ENCODE results near the gene ACSM6. TPM values are rescaled to one million over a fixed set of nuclear protein-coding genes. Genes with fewer than 3 reads are reported as not detected.

The ACSM6 gene
- total RNA-seq, 1 experiment from 2014 or later = not detected

GRCh38 chr10:95245425-95246055 is 51.5 kb downstream of the ACSM6 start:
- no peak for DNase-seq (ENCODE audit: low spot score)

- DNase-seq (ENCODE audit: low spot score) = peak; percentile 51
Measured at GRCh38 chr10:95246582-95247051, 52.6 kb downstream of the ACSM6 start.

GRCh38 chr10:95247200-95247880 is 53.3 kb downstream of the ACSM6 start:
- no peak for DNase-seq (ENCODE audit: low spot score)

- DNase-seq (ENCODE audit: low spot score) = no peak
Measured at GRCh38 chr10:95247881-95248583, 54.0 kb downstream of the ACSM6 start.

GRCh38 chr10:95248989-95249388 is 55.0 kb downstream of the ACSM6 start:
- DNase-seq (ENCODE audit: low spot score) = no peak

- no peak for DNase-seq (ENCODE audit: low spot score)
Measured at GRCh38 chr10:95249467-95249866, 55.4 kb downstream of the ACSM6 start.

- no peak for DNase-seq (ENCODE audit: low spot score)
Measured at GRCh38 chr10:95250856-95251255, 56.8 kb downstream of the ACSM6 start.

GRCh38 chr10:95253007-95253406 is 59.0 kb downstream of the ACSM6 start:
- no peak for DNase-seq (ENCODE audit: low spot score)

GRCh38 chr10:95253686-95254085 is 59.6 kb downstream of the ACSM6 start:
- no peak for DNase-seq (ENCODE audit: low spot score)

- no peak for DNase-seq (ENCODE audit: low spot score)
Measured at GRCh38 chr10:95254629-95255028, 60.6 kb downstream of the ACSM6 start.

GRCh38 chr10:95256268-95256667 is 62.2 kb downstream of the ACSM6 start:
- DNase-seq (ENCODE audit: low spot score) = no peak

- DNase-seq (ENCODE audit: low spot score) = no peak
Measured at GRCh38 chr10:95257849-95258248, 63.8 kb downstream of the ACSM6 start.

GRCh38 chr10:95260397-95260881 is 66.4 kb downstream of the ACSM6 start:
- DNase-seq (ENCODE audit: low spot score) = peak; percentile 78

- no peak for DNase-seq (ENCODE audit: low spot score)
Measured at GRCh38 chr10:95260909-95261552, 67.0 kb downstream of the ACSM6 start.

GRCh38 chr10:95261926-95262325 is 67.9 kb downstream of the ACSM6 start:
- no peak for DNase-seq (ENCODE audit: low spot score)

- no peak for DNase-seq (ENCODE audit: low spot score)
Measured at GRCh38 chr10:95262763-95263518, 68.9 kb downstream of the ACSM6 start.

GRCh38 chr10:95263864-95264226 is 69.8 kb downstream of the ACSM6 start:
- DNase-seq (ENCODE audit: low spot score) = no peak

- DNase-seq (ENCODE audit: low spot score) = no peak
Measured at GRCh38 chr10:95264227-95265051, 70.4 kb downstream of the ACSM6 start.

GRCh38 chr10:95265572-95265971 is 71.5 kb downstream of the ACSM6 start:
- no peak for DNase-seq (ENCODE audit: low spot score)

- DNase-seq (ENCODE audit: low spot score) = peak; percentile 78
Measured at GRCh38 chr10:95266674-95267095, 72.6 kb downstream of the ACSM6 start.

GRCh38 chr10:95267251-95267650 is 73.2 kb downstream of the ACSM6 start:
- no peak for DNase-seq (ENCODE audit: low spot score)

Measured in H4 (cell line).